GM19468 (cell line): ENCODE measurements around the gene ZGRF1.
"Not testable (repeated sequence)": the region's sequence is repeated elsewhere in the genome, so short reads cannot be mapped to it uniquely, and the experiment has no call there.

Experiments used
- ATAC-seq: cut with Tn5 transposase; IDR thresholded peaks from one replicate; pipeline ENCODE4 v1.9.1; 2021; ENCODE audit warnings: mild to moderate bottlenecking, moderate library complexity, moderate number of reproducible peaks; ENCODE audit not compliant: unreplicated experiment; ENCODE audit errors: extremely low read depth

Gene ZGRF1

GRCh38 chr4:112562254-112562879, 74.3 kb downstream of the ZGRF1 start:
- no peak for ATAC-seq

DNA sequence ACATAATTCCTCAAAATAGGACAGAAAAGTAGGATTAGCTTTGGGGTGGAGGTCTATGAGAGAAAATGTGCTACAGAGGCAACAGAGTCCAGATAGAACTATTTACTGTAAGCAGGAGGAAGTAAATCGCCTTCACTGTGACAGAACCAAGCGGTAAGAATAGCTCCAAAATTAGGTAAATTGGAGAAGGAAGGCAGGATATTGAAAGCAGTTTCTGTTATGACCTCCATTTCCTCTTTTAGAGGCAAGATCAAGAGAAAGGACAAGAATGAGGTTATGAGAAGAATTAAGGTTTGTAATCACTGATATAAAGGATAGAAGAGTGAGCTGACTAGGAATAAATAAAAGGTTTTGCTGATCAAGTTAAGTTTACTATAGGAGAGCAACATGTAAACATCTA, 76.6 kb downstream of the ZGRF1 start:
- no peak for ATAC-seq

GRCh38 chr4:112559053-112559452, 77.7 kb downstream of the ZGRF1 start:
- ATAC-seq, result no peak

- ATAC-seq, result no peak
Measured at GRCh38 chr4:112557676-112558411, 78.9 kb downstream of the ZGRF1 start.

DNA sequence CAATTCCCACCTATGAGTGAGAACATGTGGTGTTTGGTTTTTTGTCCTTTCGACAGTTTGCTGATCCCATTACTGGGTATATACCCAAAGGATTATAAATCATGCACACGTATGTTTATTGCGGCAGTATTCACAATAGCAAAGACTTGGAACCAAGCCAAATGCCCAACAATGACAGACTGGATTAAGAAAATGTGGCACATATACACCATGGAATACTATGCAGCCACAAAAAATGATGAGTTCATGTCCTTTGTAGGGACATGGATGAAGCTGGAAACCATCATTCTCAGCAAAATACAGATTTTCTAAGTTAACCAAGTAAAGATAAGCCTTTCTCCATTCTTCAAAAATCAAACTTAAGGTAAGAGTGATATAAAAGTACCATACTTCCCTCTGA, 82.4 kb downstream of the ZGRF1 start:
- not testable (repeated sequence) for ATAC-seq

GRCh38 chr4:112552668-112553067, 84.0 kb downstream of the ZGRF1 start:
- ATAC-seq, result no peak

DNA sequence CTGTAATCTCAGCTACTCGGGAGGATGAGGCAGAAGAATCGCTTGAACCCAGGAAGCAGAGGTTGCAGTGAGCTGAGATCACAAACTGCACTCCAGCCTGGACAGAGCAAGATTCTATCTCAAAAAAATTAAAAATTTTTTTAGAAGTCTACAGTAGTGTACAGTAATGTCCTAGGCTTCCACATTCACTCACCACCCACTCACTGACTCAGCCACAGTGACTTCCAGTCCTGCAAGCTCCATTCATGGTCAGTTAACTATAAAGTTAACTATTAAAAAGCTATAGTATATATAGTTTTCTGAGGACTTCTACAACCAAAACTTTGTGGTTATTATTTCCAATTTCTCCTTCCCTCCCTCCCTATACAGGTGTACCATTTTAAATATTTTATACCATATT, 86.0 kb downstream of the ZGRF1 start:
- ATAC-seq, result no peak

DNA sequence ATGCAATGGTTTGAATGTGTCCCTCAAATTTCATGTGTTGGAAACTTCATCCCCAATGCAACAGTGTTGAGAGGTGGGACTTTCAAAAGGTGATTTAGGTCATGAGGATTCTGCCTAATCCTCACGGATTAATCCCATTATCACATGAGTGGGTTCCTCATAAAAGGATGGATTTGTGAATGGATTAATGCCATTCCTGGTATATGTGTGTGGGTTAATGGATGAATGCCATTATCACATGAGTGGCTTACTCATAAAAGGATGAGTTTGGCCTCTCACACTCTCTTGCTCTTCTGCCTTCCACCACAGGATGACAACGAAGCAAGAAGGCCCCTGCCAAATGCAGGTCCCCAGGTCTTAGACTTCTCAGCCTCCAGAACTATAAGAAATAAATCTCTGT, 90.2 kb downstream of the ZGRF1 start:
- no peak for ATAC-seq

- no peak for ATAC-seq
Measured at GRCh38 chr4:112545346-112545745, 91.4 kb downstream of the ZGRF1 start.

DNA sequence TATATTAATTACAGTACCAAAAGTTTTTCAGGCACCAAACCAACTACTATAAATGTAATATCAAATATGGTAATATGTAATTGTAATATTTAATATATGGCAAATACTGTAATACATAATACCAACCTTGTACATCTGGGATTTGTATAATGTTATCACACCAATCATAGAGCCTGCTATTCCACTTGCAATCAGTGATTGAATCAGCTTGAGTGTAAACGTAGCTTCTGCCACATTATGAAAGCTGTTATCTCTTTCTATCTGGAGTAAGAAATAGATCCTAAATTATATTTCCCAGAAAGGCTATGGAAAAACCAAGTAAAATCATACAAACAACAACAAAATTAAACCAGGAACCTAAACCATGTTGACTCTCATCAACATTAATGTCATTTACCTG, 96.0 kb downstream of the ZGRF1 start:
- ATAC-seq, result no peak

- no peak for ATAC-seq
Measured at GRCh38 chr4:112536123-112536522, 100.6 kb downstream of the ZGRF1 start.

DNA sequence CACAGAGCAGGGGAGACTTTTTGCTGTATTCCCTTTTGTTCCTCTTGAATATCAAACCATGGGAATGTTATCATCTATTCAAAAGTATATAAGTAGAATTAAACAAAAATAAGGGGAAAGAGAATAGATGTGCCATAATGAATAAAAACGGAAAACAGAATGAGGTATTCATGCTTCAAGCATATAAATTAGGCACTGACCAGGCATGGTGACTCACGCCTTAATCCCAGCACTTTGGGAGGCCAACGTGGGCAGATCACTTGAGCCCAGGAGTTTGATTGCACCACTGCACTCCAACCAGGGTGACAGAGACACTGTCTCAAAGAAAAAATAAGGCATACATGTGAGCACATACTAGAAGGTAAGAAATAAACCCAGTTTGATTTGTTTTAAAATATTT, 104.4 kb downstream of the ZGRF1 start:
- ATAC-seq, result no peak

GRCh38 chr4:112531146-112531545, 105.6 kb downstream of the ZGRF1 start:
- ATAC-seq, result no peak

DNA sequence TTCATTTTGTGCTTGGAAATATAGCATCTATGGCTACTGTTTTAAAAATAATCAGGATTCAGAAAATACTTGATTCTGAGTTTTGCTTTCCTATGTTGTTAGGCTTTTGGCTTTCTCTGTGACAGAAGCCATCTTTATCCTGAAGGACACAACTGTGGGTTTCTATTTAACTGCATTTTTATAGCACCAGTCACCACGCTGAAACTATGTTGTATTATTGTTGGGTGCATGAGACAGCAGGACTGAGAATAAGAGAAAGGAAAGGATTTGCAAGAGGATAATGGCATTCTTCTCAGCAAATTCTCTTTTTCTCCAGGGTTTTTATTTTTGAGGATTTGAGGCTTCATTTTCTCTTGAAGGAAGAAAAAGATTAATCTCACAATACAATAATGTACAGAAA, 110.6 kb downstream of the ZGRF1 start:
- no peak for ATAC-seq

- ATAC-seq, result peak; percentile 81
Measured at GRCh38 chr4:112523764-112524505, 112.8 kb downstream of the ZGRF1 start.

GRCh38 chr4:112523008-112523721, 113.5 kb downstream of the ZGRF1 start:
- ATAC-seq, result peak; percentile 36

DNA sequence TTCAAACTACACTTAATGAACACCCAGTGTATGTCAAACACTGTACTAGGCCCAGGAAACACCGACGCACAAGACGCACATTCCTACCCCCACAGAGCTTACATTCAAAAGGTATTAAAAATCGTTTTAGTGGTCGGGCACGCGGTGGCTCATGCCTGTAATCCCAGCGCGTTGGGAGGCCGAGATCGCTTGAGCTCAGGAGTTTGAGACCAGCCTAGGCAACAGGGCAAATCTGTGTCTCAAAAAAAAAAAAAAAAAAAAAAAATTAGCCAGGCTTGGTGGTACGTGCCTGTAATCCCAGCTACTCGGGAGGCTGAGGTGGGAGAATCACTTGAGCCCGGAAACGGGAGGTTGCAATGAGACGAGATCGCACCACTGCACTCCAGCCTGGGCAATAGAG, 114.3 kb downstream of the ZGRF1 start:
- ATAC-seq, result not testable (repeated sequence)

GRCh38 chr4:112521123-112522023, 115.3 kb downstream of the ZGRF1 start:
- no peak for ATAC-seq

DNA sequence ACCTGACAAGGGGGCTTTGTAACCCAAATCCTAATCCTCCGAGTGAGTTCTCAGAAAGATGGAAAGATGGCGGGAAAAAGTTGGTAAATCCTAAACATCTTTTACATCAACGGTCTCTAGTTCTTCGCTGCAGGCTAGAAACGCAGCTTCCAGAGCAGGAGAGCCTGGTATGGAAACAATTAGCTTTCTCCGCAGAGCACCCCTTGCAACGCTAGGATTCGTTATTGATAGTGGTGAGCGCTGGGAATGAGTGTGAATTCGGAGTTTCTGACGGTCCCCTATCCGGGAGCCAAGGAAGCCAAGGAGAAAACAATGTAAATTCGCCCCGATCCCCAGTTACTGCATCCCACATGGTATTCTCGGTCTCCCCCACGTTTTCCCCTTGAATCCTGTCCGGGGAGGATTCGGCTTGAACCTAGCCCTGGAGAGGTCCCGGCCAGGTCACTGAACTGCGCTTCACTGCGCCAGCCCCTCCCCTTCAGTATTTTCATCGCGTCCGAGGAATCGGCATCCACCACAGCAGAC, 116.0 kb downstream of the ZGRF1 start:
- no peak for ATAC-seq
